Skin epidermis (tissue), 12 donors: ENCODE data around the gene TAF6.

ENCODE experiments used
- H3K27ac ChIP-seq, 21 experiments: fragments of 200-600 bp; sonication (generic) in 11 of 21; one replicate each; pipeline ENCODE4 v1.5.0; 2020; ENCODE audit warnings: mild to moderate bottlenecking in 3 of 21, inconsistent platforms in 2 of 21, moderate library complexity in 2 of 21
- H3K4me3 ChIP-seq, 7 experiments: fragments of 200-600 bp; sonication (generic) in 2 of 7; one replicate each; pipeline ENCODE4 v1.5.0; 2020; ENCODE audit warnings: inconsistent platforms in 2 of 7, mild to moderate bottlenecking in 2 of 7, moderate library complexity in 1 of 7

TAF6 gene

DNA sequence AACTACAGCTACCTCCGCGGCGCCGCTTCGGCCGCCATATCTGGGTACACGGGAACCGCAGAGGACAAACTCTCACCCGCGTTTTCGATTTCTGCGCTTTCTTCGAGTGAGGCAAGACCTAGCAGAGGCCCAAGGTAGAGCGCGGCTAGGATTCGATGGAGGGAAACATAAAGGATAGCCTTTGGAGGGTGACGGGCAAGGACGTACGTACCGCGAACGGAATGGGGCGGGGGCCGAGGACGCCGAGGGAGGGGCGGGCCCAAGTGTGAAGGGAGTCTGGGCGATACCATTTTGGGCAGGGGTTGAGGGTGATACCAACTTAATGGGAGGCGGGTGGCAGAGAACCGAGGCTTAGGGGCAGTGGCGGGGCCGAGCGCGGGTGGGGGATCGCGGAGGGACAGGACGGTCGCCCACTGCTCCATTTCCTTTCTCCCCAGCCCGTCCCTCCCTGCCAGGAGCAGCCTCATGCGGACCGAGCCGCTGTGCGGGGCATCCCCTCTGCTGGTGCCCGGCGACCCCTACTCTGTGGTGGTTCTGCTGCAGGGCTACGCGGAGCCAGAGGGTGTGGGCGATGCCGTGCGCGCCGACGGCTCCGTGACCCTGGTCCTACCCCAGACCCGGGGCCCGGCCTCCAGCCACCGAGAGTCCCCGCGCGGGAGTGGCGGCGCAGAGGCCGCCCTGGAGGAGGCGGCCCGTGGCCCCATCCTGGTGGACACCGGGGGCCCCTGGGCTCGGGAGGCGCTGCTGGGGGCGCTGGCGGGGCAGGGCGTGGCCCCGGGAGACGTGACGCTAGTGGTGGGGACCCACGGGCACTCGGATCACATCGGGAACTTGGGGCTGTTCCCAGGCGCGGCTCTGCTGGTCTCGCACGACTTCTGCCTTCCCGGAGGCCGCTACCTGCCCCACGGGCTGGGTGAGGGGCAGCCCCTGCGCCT lies 8.0 kb upstream of the TAF6 start, which contains the start of gene MBLAC1:
MBLAC1 (plus strand) TSS at position 37 of the 935 bp plus-strand sequence; CDS start at position 466, 429 bp downstream.
- H3K4me3 ChIP-seq = peak within 1 kb of the TSS; percentile 60 to 93 (median 73)
- peak within 1 kb of the TSS; percentile 81 to 99 (median 95) for H3K27ac ChIP-seq

DNA sequence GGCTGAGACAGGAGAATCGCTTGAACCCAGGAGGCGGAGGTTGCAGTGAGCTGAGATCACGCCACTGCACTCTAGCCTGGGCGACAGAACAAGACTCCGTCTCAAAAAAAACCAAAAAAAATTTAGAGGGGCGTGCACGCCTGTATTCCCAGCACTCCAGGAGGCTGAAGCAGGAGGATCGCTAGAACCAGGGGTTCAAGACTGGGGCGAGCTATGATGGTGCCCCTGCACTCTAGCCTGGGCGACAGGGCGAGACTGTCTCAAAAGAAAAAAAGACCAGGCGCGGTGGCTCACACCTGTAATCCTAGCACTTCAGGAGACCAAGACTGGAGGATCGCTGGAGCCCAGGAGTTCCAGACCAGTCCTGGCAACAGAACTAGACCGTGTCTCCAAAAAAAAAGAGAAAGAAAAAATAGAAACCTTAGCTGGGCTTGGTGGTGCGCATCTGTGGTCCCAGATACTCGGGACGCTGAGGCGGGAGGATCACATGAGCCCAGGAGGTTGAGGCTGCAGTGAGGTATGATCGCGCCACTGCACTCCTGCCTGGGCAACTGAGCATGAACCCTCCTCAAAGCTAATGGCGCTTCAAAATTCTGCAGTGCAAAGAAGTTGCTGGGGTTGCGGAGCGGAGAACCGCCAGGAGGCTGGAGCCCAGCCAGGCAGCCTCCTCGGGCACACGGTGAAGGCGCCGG lies 7.2 kb upstream of the TAF6 start:
- peak overlapping the region; percentile 81 to 99 (median 95) for H3K27ac ChIP-seq
- H3K4me3 ChIP-seq = peak overlapping the region; percentile 60 to 93 (median 73)

DNA sequence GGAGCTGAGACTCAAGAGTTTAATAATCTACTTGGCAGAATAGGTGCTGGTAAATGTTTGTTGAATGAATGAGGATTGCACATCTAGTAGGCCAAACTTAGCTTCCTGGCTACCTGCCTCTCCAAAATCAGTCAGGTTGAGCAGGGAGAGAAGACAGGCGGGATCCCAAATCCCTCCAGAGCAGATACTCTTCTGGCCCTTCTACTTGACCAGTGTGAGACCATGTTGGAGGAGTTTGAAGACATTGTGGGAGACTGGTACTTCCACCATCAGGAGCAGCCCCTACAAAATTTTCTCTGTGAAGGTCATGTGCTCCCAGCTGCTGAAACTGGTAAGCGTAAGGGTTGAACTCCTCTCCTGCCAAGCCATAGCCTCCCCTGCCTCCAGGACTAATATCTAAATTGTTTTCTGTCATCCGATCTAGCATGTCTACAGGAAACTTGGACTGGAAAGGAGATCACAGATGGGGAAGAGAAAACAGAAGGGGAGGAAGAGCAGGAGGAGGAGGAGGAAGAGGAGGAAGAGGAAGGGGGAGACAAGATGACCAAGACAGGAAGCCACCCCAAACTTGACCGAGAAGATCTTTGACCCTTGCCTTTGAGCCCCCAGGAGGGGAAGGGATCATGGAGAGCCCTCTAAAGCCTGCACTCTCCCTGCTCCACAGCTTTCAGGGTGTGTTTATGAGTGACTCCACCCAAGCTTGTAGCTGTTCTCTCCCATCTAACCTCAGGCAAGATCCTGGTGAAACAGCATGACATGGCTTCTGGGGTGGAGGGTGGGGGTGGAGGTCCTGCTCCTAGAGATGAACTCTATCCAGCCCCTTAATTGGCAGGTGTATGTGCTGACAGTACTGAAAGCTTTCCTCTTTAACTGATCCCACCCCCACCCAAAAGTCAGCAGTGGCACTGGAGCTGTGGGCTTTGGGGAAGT lies 5.4 kb upstream of the TAF6 start:
- Histone ChIP-seq H3K4me3 (no peak overlapping the region), H3K27ac (peak overlapping the region in 6 of 21 experiments; percentile 2 to 37 (median 15))

DNA sequence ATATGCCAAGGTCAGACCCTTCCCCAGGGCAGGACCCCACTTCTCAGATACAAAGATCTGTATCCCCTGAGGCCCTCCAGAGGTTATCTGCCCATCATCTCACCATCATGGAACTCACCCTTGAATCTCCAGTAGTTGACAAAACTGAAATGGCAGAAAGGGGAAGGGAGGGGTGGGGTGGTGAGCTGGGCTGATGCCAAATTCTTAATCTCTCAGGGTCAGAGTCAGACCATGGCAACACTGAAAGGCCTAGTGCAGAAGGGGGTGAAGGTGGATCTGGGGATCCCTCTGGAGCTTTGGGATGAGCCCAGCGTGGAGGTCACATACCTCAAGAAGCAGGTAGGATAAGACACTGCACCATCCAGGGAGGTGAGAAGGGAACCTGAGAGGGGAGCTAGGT lies 3.4 kb upstream of the TAF6 start:
- no peak overlapping the region for H3K4me3 ChIP-seq
- peak overlapping the region in 6 of 21 experiments; percentile 17 to 58 (median 45) for H3K27ac ChIP-seq

DNA sequence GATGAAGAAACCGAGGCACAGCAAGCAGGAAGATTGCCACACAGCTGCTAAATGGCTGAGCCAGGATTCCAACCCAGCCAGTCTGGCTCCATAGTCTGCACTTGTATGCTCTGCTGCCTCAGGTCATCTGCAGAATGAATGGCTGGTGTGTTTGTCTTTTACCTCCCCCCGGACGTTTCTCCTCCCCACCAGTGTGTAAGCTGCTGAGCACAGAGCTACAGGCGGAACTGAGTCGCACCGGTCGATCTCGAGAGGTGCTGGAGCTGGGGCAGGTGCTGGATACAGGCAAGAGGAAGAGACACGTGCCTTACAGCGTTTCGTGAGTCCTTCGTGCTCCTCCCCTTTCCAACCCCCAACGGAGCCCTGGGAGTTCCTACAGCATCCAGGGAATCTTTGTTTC lies 2.9 kb upstream of the TAF6 start:
- H3K27ac ChIP-seq = peak overlapping the region in 6 of 21 experiments; percentile 17 to 58 (median 45)
- H3K4me3 ChIP-seq = no peak overlapping the region

DNA sequence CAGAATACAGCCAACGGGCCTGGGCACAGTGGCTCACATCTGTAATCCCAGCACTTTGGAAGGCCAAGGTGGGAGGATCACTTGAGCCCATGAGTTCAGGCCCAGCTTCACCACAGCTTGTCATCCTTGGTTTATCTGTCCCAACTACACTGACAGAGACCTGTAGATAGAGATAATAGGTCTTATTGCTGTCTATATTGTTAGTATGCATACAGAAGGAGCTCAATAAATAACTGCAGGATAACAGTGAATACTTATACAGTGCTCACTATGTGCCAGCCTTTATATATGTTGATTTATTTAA lies 1.5 kb upstream of the TAF6 start:
- peak overlapping the region in 2 of 7 experiments; percentile 81 for H3K4me3 ChIP-seq
- peak overlapping the region in 17 of 21 experiments; percentile 81 to 99 (median 95) for H3K27ac ChIP-seq

DNA sequence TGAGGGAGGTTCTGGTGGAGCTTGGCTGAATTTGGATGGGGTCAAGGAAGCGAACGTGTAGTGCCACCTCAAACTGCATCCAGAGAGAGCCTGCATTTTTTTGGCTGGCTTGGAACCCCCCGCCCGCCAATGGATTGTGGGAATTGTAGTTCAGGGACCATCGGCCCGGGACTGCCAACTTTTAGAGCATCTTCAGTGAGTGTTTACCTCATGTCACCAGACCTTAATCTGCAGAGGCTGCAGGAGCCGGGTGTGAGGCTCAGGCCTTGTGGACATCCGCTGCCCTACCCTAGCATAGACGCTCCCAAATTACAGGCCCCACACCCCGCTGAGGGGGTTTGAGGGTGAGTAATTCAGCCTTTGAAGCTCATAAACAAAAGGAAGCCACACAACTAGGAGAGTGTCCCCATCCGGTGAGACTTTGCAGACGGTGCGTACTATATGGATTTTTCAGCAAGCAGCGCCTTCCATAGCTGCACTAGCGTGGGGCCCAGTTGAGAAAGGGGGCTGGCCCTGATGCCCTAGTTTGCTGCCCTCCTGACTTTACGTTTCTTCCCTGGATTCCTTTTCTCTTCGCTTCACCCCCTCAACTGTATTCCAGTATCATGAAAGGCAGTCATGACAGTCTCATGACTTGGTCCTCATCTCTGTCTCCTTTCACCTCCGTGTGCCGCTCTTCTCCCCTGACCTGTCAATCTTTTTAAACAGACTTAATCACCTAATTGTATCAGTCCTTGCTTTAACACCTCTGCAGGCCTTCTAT lies 993 bp upstream of the TAF6 start:
- peak overlapping the region; percentile 56 to 85 (median 81) for H3K4me3 ChIP-seq
- peak overlapping the region; percentile 81 to 99 (median 95) for H3K27ac ChIP-seq

DNA sequence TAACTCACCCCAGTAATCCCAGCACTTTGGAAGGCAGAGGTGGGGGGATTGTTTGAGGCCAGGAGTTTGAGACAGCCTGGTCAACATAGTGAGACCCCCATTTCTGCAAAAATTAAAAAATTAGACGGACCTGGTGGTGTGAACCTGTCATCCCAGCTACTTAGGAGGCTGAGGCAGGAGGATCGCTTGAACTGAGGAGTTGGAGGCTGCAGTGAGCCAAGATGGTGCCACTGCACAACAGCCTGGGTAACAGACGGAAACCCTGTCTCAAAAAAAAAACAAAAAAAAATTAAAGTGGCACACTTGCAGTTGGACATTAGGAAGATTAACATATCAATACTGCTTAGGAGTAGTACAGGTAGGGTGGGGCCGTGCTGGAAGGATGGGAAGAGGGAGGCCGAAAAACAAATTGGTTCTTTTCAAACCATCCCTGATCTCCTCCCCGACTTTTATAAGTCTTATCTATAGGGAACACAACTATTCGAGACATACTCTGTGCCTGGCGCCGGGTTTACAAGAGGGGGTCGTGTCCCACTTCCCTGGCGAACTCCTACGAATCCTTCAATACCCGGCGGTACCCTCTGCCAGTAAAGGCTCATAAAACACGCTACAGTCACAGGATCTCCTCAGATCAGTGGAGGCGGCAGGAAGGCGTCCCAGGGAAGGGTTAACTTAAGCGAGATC lies 628 bp downstream of the TAF6 start:
- H3K4me3 ChIP-seq = peak overlapping the region; percentile 56 to 85 (median 81)
- peak overlapping the region in 20 of 21 experiments; percentile 81 to 99 (median 95) for H3K27ac ChIP-seq

DNA sequence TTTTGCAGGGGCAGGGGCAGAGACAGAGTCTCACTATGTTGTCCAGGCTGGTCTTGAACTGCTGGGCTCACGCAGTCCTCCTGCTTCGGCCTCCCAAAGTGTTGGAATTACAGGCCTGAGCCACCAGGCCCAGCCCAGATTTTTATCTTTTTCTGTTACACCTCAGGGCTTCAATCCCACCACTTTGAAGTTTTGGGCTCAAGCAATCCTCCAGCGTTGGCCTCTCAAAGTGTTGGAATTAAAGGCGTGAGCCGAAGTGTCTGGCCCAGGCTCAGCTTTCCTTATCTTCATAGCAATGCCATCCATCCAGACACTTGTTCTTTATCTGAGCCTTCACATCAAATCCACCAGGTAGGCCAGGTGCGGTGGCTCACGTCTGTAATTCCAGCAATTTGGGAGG lies 4.1 kb downstream of the TAF6 start:
- Histone ChIP-seq H3K4me3 (no peak overlapping the region), H3K27ac (no peak overlapping the region)

DNA sequence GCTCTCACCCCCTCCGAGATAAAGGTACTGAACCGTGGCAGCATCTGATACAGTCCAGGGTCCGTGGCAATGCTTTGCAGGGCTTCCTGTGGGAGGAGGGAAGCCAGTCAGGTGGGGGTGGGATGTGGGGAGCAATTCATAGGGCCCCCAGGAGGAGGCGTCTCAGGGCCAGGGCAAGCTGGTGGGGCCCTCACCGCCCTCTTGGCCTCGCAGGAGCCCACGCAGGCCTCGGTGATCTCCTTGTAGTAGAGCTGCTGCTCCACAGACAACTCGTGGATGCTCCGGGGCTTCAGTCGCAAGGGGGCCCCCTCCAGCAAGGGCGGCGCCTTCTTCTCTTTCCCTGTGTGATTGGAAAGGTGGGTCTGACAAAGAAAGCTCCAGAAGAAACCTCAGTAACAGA lies 7.2 kb downstream of the TAF6 start:
- Histone ChIP-seq H3K4me3 (no peak overlapping the region), H3K27ac (no peak overlapping the region)

DNA sequence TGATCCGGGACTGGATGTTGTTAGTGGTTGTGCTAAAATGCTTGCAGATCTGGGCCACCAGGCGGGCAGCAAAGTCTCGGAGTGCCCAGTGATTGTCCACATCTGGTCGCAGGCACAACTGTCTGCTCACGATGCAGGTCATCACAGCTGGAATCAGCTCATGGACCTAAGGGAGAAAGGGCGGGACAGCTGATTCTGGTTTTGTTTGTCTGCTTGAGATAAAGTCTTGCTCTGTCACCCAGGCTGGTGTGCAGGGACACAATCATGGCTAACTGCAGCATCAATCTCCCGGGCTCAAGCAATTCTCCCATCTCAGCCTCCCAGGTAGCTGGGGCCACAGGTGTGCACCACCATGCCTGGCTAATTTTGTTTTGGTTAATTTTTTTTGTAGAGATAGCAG lies 8.0 kb downstream of the TAF6 start:
- Histone ChIP-seq H3K27ac (no peak overlapping the region), H3K4me3 (no peak overlapping the region)

DNA sequence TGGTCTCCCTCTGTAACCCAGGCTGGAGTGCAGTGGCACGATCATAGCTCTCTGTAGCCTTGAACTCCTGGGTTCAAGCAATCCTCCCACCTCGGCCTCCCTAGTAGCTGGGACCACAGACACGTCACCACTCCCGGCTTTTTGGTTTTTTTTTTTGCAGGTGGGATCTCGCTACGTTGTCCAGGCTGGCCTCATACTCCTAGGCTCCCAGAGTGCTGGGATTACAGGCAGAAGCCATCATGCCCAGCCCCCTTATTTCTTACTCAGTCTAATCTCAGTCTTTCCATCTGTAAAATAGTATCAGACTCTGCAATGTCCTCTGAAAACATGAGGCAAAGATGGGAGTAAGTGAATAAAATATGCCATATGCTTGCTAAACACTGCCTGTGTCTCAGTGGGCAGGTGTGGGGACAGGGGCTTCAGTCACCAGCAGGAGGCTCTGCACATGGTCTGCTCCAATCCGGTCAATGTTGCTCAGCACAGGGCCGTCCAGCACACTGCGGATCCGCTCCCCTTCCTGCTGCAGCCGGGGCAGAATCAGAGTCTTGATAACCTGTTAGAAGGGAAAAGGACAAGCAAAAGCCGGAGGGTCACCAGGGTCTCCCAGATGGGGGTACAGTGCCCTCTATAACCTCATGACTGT lies 9.5 kb downstream of the TAF6 start:
- Histone ChIP-seq H3K4me3 (no peak overlapping the region), H3K27ac (no peak overlapping the region)

DNA sequence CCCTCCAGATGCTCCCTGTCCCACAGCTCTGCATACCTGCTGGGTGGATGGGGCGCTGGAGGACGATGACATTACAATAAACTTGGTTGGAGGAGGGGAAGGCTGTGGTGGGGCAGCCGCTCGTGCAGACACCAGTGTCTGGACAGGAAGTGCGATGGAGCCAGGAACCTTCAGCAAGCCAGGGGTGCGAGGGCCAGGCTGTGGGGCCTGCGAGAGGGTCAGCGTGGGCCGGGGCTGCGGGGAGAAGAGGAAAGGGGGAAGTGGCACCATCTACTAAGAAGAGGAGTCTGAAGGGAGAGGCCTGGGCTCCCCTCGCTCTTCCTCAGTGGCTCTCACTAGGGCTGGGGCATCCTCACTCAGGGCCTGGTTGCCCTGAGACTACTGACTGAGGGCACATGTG lies 11.3 kb downstream of the TAF6 start:
- no peak overlapping the region for H3K27ac ChIP-seq
- no peak overlapping the region for H3K4me3 ChIP-seq

DNA sequence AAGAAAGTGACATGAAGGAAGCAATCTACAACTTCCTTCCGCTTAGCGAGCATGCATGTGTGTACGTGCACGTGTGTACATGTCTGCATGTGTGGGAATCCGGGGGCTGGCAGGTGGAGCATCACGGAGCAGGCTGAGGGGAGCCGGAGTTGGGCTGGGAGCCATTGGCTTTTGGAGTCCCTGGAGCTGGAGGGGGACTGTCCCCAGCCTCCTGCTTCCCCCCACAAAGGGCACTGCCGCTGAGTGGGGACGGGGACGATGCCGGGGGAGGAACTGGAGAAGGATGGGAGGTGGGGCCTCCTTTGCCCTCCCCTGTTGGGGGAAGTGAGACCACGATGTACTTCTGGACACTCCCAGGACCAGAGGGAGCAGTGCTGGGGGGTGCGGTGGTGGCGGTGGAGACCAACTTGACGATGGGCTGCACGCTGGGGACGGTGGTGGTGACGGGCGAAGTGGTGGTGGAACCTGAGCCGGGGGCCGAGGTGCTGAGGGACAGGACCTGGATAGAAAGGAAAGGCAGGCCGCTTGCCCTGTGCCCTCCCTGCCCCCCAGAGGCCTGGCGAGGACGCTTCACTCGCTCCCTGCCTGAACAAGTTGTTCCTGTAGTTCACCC lies 11.9 kb downstream of the TAF6 start:
- H3K27ac ChIP-seq = no peak overlapping the region

DNA sequence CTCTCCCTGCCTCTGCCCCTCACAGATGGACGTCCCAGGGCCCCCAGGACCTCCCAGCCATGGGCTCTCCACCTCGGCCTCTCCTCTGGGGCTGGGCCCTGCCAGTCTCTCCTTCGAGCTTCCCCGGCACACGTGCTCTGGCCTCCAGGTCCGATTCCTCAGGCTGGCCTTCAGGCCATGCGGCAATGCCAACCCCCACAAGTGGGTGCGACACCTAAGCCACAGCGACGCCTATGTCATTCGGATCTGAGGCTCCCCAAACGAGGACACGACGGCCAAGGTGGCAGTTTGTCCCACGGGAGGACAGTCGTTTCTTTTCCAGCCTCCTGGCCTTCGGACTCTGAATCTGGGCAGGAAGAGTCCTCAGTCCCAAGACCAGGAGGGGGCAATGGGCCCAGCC lies 12.5 kb downstream of the TAF6 start:
- Histone ChIP-seq H3K4me3 (no peak overlapping the region), H3K27ac (no peak overlapping the region)

More for the DNA sequence above, 11.9 kb downstream of the TAF6 start:
- no peak overlapping the region for H3K4me3 ChIP-seq

DNA sequence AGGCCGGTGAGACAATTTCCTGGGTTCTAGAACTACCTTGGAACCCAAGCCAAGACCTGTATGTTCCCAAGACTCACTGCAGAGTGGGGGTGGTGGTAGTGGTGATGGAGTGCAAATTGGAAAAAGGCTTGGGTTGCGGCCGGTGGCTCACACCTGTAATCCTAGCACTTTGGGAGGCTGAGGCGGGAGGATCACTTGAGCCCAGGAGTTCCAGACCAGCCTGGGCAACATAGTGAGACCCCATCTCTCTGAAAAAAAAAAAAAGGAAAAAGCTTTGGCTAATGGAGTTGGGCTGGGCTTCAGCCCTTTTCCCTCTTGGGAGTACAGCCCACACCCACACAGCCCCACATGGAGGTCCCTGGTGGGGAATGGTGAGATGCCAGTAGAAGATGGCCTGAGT lies 13.6 kb downstream of the TAF6 start:
- H3K27ac ChIP-seq = no peak overlapping the region
- no peak overlapping the region for H3K4me3 ChIP-seq
